HG03575 (cell line): Measurements from ENCODE around the gene CXCR1.
"Not testable (repeated sequence)": the region's sequence is repeated elsewhere in the genome, so short reads cannot be mapped to it uniquely, and the experiment has no call there.

Experiments
- ATAC-seq: cut with Tn5 transposase; IDR thresholded peaks from one replicate; pipeline ENCODE4 v1.9.1; 2021; ENCODE audit not compliant: unreplicated experiment, insufficient number of reproducible peaks, low FRiP score; ENCODE audit errors: extremely low read depth

Gene CXCR1

DNA sequence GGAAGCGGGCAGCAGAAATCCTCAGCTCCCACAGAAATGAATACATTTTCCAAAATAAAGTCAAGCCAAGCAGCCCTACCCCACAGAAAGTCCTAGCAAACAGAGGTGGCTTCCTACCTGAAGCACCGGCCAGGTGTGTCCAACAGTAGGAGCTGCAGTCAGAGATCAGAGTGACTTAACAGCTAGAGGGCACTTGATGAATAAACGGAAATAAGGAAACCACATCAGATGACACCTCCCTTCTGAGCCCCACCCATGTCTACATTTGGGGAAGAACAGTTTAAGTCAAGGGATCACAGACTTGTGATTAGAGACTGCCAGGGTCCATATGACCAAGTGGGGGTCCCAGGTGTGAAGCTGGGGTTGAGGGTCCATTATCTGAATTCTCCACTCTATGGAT, at the start of gene CXCR1:
TSS of gene CXCR1 (minus strand) at position 172 of the 400 bp plus-strand sequence. CDS start 1,751 bp downstream, outside the sequence.
- ATAC-seq: no peak

DNA sequence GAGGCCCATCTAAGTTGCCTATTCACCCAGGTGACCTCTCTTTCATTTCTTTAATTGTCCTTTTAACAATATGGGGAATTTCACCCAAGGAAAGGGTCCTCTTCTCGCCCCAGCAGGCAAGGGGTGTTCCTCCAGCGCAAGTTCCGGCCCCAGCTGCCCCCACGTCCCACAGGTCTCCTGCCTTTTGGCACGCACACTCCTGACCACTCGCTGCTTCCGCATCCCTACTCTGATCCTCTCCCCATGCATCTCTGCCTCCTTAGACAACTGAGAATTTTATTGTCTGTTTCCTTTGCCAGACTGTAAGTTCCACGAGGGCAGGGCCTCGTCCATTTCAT, 49.5 kb upstream of the CXCR1 start:
- ATAC-seq: no peak

- no peak for ATAC-seq
Measured at GRCh38 chr2:218214116-218214515, 47.4 kb upstream of the CXCR1 start.

DNA sequence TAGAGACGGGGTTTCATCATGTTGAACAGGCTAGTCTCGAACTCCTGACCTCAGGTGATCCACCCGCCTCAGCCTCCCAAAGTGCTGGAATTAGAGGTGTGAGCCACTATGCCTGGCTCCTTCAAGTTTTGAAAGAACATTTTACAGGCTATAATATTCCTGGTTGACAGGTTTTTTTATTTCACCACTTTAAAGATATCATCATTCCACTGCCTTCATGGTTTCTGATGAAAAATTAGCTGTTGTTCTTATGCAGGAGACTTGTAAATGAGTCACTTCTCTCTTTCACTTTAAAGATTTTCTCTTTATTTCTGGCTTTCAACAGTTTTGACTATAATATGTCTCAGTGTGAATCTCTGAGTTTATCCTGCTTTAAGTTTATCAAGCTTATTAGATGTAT, 42.3 kb upstream of the CXCR1 start:
- no peak for ATAC-seq

GRCh38 chr2:218202266-218202665, 35.5 kb upstream of the CXCR1 start:
- ATAC-seq: no peak

DNA sequence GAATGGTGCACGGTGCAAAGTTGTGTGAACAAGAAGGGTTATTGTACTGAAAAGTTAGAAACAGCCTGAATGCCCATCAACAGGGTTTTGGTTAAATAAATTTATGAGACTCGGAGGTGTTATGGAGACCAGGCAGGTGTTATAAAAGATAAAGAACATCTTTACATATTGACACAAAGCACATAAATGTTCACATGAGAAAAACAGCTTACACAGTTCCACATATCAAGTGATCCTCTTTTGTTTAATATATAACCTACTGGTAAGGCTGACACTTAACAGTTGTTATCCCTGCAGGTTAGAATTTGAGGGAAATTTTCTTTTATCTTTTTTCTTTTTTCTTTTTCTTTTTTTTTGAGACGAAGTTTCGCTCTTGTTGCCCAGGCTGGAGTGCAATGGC, 30.2 kb upstream of the CXCR1 start:
- no peak for ATAC-seq

DNA sequence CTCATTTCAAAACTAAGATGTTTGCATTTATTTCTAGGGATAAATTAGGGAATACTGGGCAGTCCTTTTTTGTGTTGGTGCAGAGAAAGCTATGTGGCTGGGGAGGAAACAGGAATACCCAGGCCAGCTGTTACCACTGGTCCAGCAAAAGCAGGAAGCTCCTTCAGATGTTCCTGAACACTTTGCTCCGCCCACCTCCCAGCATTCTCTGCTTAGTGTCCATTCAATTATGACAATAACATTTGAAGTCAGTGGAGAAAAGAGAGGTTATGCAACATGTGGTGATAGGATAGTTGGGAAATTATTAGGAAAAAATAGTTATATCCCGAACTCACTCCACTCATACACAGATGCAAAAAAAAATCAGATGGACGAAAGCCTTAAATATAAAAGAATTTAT, 28.1 kb upstream of the CXCR1 start:
- no peak for ATAC-seq

DNA sequence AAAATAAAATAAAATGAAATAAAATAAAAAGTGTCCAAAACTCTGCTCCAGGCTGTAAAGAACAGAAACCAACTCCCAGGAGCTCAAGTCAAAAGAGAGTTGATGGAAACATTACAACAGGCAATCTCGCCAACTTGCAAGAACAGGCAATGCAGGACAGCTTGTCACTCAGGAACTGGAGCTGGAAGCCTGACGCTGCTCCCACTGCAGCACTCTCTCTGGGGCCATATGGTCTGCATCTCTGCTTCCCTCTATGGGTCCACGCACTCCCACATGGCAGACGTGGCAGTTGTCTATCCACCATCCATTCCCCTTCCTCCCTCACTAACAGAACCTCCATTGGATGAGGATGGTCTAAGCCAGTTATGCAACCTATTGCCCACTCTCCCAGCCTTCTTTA, 26.9 kb upstream of the CXCR1 start:
- ATAC-seq: no peak

DNA sequence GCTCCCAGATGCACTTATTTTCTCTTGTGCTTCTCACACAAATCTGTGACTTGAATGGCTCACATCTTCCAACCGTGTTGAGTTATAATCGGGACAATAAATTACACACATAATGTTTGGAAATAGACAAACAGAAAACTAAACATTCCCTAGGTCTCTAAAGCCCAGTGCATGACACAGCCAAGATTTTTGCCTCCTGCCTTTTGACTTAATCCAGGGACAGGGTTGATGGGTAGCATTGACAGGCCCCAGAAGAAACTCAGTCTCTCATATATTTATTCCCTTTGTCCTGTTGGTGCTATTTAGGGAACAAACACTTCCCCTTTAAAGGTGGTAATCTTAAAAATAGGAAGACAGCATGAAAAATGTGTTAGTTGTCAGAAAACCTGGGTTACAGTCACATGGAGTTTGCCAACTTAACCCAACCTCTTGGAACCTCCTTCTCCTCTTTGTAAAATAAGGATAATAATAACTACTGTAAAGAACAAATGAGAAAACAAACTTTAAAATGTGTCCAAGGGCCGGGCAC, 26.2 kb upstream of the CXCR1 start:
- ATAC-seq: no peak

DNA sequence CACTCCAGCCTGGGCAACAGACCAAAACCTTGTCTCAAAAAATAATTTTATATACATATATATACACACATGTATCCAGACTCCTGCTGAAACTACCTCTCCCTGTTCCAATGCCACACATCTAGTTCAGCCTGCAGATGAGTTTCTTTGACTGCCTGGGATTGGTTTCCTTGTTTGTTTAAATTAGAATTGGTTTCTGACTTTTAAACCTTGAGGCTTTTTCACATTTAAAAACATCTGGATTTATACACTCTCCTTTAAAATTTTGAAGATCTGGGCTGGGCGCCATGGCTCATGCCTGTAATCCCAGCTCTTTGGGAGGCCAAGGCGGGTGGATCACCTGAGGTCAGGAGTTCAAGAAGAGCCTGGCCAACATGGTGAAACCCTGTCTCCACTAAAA, 21.8 kb upstream of the CXCR1 start:
- ATAC-seq: no peak

- ATAC-seq: no peak
Measured at GRCh38 chr2:218187296-218188015, 20.7 kb upstream of the CXCR1 start.

- ATAC-seq: no peak
Measured at GRCh38 chr2:218186876-218187275, 20.1 kb upstream of the CXCR1 start.

- ATAC-seq: no peak
Measured at GRCh38 chr2:218186355-218186766, 19.6 kb upstream of the CXCR1 start.

GRCh38 chr2:218184331-218184730, 17.6 kb upstream of the CXCR1 start:
- ATAC-seq: no peak

GRCh38 chr2:218180467-218181114, 13.8 kb upstream of the CXCR1 start:
- no peak for ATAC-seq

DNA sequence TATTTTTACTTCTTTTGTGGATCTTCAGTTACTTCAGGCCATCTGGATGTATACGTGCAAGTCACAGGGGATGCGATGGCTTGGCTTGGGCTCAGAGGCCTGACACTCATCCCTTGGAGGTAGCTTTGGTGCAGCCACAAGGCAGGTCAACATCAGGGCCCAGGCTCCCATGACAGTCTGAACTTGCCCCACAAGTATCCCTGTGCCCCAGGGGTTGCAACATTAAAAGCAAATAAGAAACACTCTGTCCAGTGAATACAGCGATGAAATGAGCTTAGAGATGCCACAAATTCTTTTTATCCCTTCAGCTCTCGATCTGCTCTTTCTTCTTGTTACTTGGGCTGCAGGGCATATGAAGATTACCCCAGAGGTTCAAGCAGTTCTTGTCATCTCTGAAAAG, 13.0 kb upstream of the CXCR1 start:
- ATAC-seq: no peak

GRCh38 chr2:218172845-218173244, 6.1 kb upstream of the CXCR1 start:
- ATAC-seq: no peak

- ATAC-seq: not testable (repeated sequence)
Measured at GRCh38 chr2:218171744-218172143, 5.0 kb upstream of the CXCR1 start.

DNA sequence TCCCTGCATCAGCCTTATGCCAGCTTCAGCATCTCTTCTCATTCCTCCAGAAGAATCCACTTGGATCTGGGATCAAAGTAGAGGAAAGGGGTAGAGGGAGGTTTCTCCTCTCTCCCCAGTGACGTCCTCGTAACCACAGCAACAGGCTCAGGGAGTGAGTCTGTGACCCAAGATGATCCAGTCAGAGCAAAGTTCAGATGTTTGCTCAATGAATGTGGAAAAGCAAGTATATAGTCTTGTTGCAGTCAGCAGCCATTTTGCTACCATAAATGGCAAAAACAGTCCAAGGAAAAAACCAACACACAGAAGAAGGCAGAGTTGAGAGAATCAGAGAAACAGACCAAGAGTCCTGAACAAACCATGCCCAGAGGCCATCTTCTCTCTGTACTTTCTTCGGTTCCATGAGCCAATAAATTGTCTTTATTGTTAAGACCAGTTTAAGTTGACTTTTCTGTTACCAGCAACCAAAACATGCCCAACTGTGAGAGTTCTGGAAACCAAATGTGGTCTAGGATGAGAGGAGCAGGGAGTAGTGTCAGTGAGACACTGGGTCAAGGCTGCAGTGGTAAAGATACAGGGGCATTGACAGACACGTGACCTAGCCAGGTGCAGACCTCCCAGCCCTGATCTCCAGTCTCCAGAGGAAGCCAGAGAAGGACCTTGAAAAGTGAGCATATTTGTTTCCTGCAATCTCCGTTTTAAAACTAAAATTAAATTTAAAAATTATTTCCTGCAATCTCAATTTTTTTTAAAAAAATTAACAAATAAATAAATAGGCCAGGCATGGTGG, 3.2 kb upstream of the CXCR1 start:
- ATAC-seq: no peak
